ENCODE measurements around the gene MRGPRF.

MRGPRF gene

GRCh38 chr11:69008737-69009440, 4.2 kb downstream of the MRGPRF start:
- DNase-seq = no peak
- Histone ChIP-seq H3K9me3 (replicated peaks; ENCODE audit: insufficient read depth, low read length) (no peaks in the 10 kb centered on the region), H3K4me3 (ENCODE audit: low read length) (no peak overlapping the region), H3K36me3 (replicated peaks; ENCODE audit: insufficient read depth, low read length) (no peaks in the 10 kb centered on the region), H3K27me3 (replicated peaks; ENCODE audit: insufficient read depth, low read length) (peaks cover 100% of the 10 kb centered on the region), H3K9ac (ENCODE audit: low read length) (no peak overlapping the region), H3K4me2 (ENCODE audit: low read depth, low read length) (no peak overlapping the region), H3K79me2 (ENCODE audit: low read length) (no peaks in the 10 kb centered on the region), H3F3A (ENCODE audit: insufficient read depth, low read length) (no peaks in the 10 kb centered on the region), H4K20me1 (ENCODE audit: insufficient read depth, low read length) (no peaks in the 10 kb centered on the region), H3K9me2 (replicated peaks; ENCODE audit: insufficient read depth, low read length) (no peaks in the 10 kb centered on the region), H2AFZ (ENCODE audit: low read length) (no peak overlapping the region), H3K27ac (ENCODE audit: low read length) (no peak overlapping the region), H3K4me1 (ENCODE audit: low read length) (no peaks in the 10 kb centered on the region)
- TF ChIP-seq CTCF (IDR thresholded peaks at IDR 0.05; ENCODE audit: low read length) (no peak), EZH2 (optimal IDR thresholded peaks at IDR 0.05; ENCODE audit: low read depth, low read length) (no peak), EZH2phosphoT487 (IDR thresholded peaks at IDR 0.05; ENCODE audit: low read length) (no peak)

- Histone ChIP-seq H4K20me1 (ENCODE audit: insufficient read depth, low read length) (no peaks in the 10 kb centered on the region), H3K4me3 (ENCODE audit: low read length) (no peak overlapping the region), H3K36me3 (replicated peaks; ENCODE audit: insufficient read depth, low read length) (no peaks in the 10 kb centered on the region), H2AFZ (ENCODE audit: low read length) (no peak overlapping the region), H3K79me2 (ENCODE audit: low read length) (no peaks in the 10 kb centered on the region), H3K9me2 (replicated peaks; ENCODE audit: insufficient read depth, low read length) (no peaks in the 10 kb centered on the region), H3K27me3 (replicated peaks; ENCODE audit: insufficient read depth, low read length) (peaks cover 100% of the 10 kb centered on the region), H3K9ac (ENCODE audit: low read length) (no peak overlapping the region), H3F3A (ENCODE audit: insufficient read depth, low read length) (no peaks in the 10 kb centered on the region), H3K4me2 (ENCODE audit: low read depth, low read length) (no peak overlapping the region), H3K4me1 (ENCODE audit: low read length) (no peaks in the 10 kb centered on the region), H3K9me3 (replicated peaks; ENCODE audit: insufficient read depth, low read length) (no peaks in the 10 kb centered on the region), H3K27ac (ENCODE audit: low read length) (no peak overlapping the region)
- TF ChIP-seq EZH2phosphoT487 (IDR thresholded peaks at IDR 0.05; ENCODE audit: low read length) = no peak
- TF ChIP-seq EZH2 (optimal IDR thresholded peaks at IDR 0.05; ENCODE audit: low read depth, low read length) = no peak
- DNase-seq = no peak
Observed at GRCh38 chr11:69007975-69008381, 5.1 kb downstream of the MRGPRF start.

- Histone ChIP-seq H3F3A (ENCODE audit: insufficient read depth, low read length) (no peaks in the 10 kb centered on the region), H3K36me3 (replicated peaks; ENCODE audit: insufficient read depth, low read length) (no peaks in the 10 kb centered on the region), H3K4me3 (ENCODE audit: low read length) (no peak overlapping the region), H2AFZ (ENCODE audit: low read length) (no peak overlapping the region), H3K79me2 (ENCODE audit: low read length) (no peaks in the 10 kb centered on the region), H3K4me1 (ENCODE audit: low read length) (no peaks in the 10 kb centered on the region), H3K9me3 (replicated peaks; ENCODE audit: insufficient read depth, low read length) (no peaks in the 10 kb centered on the region), H3K27me3 (replicated peaks; ENCODE audit: insufficient read depth, low read length) (peaks cover 99% of the 10 kb centered on the region), H4K20me1 (ENCODE audit: insufficient read depth, low read length) (no peaks in the 10 kb centered on the region), H3K9ac (ENCODE audit: low read length) (no peak overlapping the region), H3K9me2 (replicated peaks; ENCODE audit: insufficient read depth, low read length) (no peaks in the 10 kb centered on the region), H3K27ac (ENCODE audit: low read length) (no peak overlapping the region), H3K4me2 (ENCODE audit: low read depth, low read length) (no peak overlapping the region)
- TF ChIP-seq EZH2phosphoT487 (IDR thresholded peaks at IDR 0.05; ENCODE audit: low read length) = no peak
- no peak for TF ChIP-seq EZH2 (optimal IDR thresholded peaks at IDR 0.05; ENCODE audit: low read depth, low read length)
- no peak for TF ChIP-seq CTCF (IDR thresholded peaks at IDR 0.05; ENCODE audit: low read length)
- DNase-seq = no peak
Observed at GRCh38 chr11:69006816-69007215, 6.2 kb downstream of the MRGPRF start.

Measured in MM.1S (cell line).